Muscle of leg (tissue), 16 donors: ENCODE data around the gene SEC23B. TPM values are rescaled to one million over a fixed set of nuclear protein-coding genes. Genes with fewer than 3 reads are reported as not detected.

Experiments
- DNase-seq: peaks from one replicate; pipeline ENCODE4 v3.0.0; 2013
- H3K27ac ChIP-seq: one replicate; pipeline ENCODE4 v1.5.1; 2013; ENCODE audit warnings: mild to moderate bottlenecking, low read length, control low read depth
- H3K27me3 ChIP-seq: one replicate; pipeline ENCODE4 v1.6.1; 2013; ENCODE audit warnings: low read length; ENCODE audit not compliant: control insufficient read depth, insufficient read depth
- H3K36me3 ChIP-seq: one replicate; pipeline ENCODE4 v1.6.1; 2013; ENCODE audit warnings: low read length; ENCODE audit not compliant: control insufficient read depth, insufficient read depth
- H3K4me1 ChIP-seq: one replicate; pipeline ENCODE4 v1.6.1; 2013; ENCODE audit warnings: low read length; ENCODE audit not compliant: control insufficient read depth, insufficient read depth
- H3K4me3 ChIP-seq: one replicate; pipeline ENCODE4 v1.5.1; 2013; ENCODE audit warnings: low read length, control low read depth
- H3K9me3 ChIP-seq: replicated peaks from 2 replicates; pipeline ENCODE4 v1.6.1; 2013; ENCODE audit warnings: low read depth, low read length; ENCODE audit not compliant: control insufficient read depth
- WGBS: methylation state at CpG from one replicate; pipeline ENCODE4 v1.1.5; 2013; ENCODE audit warnings: missing lambda C conversion rate; ENCODE audit not compliant: insufficient coverage; 5-methylcytosine and 5-hydroxymethylcytosine counted together
- long read RNA-seq, 11 donors: transcript quantifications; one replicate each; lab custom pipeline, GENCODE V29; 2026
- polyA plus RNA-seq, 8 donors: library from polyadenylated mRNA; unstranded; fragments of 120-200 nt; gene quantifications; one replicate each; pipeline versions ENCODE4 v1.2.1 to v1.2.3, GENCODE V29; 2013; ENCODE audit warnings: inconsistent platforms in 1 of 8, low replicate concordance in 1 of 8; ENCODE audit not compliant: insufficient read length in 8 of 8, insufficient read depth in 1 of 8
- total RNA-seq: library from RNA; stranded (reverse); fragments of 120-200 nt; gene quantifications from one replicate; pipeline ENCODE4 v1.2.4, GENCODE V29; 2013

Gene SEC23B
- total RNA-seq (20.6 TPM), polyA plus RNA-seq (10 to 100 TPM; 17.1 to 27.0 (median 18.7) TPM)
- long read RNA-seq, donor 1, partial matches to known transcripts = 0 of 2 reads
- long read RNA-seq, donor 1, other reads (novel, unspliced or antisense) = 0 of 2 reads
- long read RNA-seq, donor 2 = 0 reads
- long read RNA-seq, donor 3, partial matches to known transcripts = 0 of 3 reads
- long read RNA-seq, donor 3, other reads (novel, unspliced or antisense) = 0 of 3 reads
- long read RNA-seq, donor 4, partial matches to known transcripts = 0 of 3 reads
- long read RNA-seq, donor 4, other reads (novel, unspliced or antisense) = 0 of 3 reads
- long read RNA-seq, donor 5, partial matches to known transcripts = 6 of 10 reads
- long read RNA-seq, donor 5, other reads (novel, unspliced or antisense) = 0 of 10 reads
- long read RNA-seq, donor 6, partial matches to known transcripts = 0 of 4 reads
- long read RNA-seq, donor 6, other reads (novel, unspliced or antisense) = 0 of 4 reads
- long read RNA-seq, donor 7 = 0 reads
- long read RNA-seq, donor 8 = 0 reads
- long read RNA-seq, donor 9 = 0 reads
- long read RNA-seq, donor 10, partial matches to known transcripts = 0 of 6 reads
- long read RNA-seq, donor 10, other reads (novel, unspliced or antisense) = 0 of 6 reads
- long read RNA-seq, donor 11, partial matches to known transcripts = 5 of 6 reads
- long read RNA-seq, donor 11, other reads (novel, unspliced or antisense) = 0 of 6 reads

DNA sequence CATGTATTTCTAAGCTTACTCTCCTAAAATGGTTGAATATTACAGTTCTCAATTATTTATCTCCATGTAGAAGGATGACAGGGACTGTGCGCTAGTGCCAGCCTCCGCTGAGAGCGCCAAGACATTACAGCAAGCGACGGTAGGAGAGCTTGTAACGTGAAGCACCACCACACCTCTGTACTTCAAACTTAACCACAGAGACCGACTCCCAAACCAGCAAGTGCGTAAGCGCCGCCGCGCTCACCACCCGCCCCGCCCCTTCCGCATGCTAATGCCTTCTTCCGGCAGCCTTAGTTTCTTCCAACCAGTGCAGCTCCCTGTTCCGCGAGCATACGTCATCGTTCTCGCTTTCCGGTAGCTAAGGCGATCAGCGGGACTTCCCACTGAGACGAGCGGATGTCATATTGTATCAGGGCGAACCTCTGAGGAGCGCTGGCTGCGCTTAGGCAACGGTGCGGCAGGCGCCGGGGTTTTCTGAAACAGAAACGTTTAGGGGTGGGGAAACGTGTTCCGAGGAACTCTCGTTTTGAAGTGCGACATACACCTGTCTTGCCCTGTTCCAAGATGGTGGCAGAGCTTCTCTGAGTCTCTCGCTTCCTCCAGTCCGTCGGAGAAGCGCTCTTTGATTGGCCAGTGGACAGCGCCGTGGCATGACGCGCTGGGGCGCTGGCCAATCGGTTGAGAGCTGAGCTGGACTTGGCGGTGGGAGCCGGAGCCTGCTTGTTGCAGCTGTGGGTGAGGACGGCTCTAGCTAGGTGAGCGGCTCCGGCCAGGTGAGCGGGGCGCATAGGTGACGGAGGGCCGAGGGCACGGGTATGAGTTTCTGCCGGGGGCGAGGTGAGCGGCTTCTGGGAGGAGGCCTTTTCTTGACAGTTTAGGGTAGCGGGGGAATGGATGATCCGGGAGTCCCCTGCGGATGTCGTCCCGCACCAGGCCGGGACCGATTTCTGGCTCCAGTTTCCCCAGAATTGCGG, at the start of gene SEC23B:
SEC23B (plus strand) TSS at position 723 of the 974 bp plus-strand sequence. CDS start 2,896 bp downstream, outside the sequence.
- Histone ChIP-seq H3K27ac (peak within 1 kb of the TSS; percentile 100), H3K4me1 (peaks cover 12% of the 10 kb centered on the region), H3K36me3 (peaks cover 13% of the 10 kb centered on the region), H3K27me3 (peaks cover 17% of the 10 kb centered on the region), H3K4me3 (peak within 1 kb of the TSS; percentile 80), H3K9me3 (no peaks in the 10 kb centered on the region)
- DNase-seq = peak; percentile 99
- under 1% methylated on average over 68 of the region's 69 CpGs for WGBS

- H3K27me3 ChIP-seq = no peaks in the 10 kb centered on the region
- DNase-seq = no peak
- H3K4me3 ChIP-seq = no peak overlapping the region
- no peak overlapping the region for H3K27ac ChIP-seq
- WGBS = 100% methylated on average over 1 of the region's 6 CpGs
- peaks cover 7% of the 10 kb centered on the region for H3K4me1 ChIP-seq
- no peaks in the 10 kb centered on the region for H3K9me3 ChIP-seq
- peaks cover 9% of the 10 kb centered on the region for H3K36me3 ChIP-seq
These were observed 42.1 kb upstream of the SEC23B start for GRCh38 chr20:18465536-18466200.

DNA sequence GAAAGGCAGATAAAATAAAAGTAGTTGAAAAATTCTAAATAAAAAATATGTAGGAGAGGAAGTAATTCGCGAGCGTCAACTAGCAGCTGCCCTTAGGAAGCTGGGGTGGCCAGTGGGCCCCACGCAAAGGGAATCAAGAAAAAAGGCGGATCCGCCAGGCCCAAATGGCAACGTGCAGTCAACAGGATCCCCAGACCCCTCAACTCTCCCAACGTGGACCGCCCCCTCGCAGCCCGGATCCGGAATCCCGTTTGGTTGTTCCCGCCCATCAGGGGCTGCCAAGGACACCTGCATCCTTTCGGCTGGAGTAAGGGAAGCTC, 41.2 kb upstream of the SEC23B start:
- 0% methylated on average over 8 of the region's 15 CpGs for WGBS
- Histone ChIP-seq H3K4me1 (peaks cover 7% of the 10 kb centered on the region), H3K4me3 (peak overlapping the region; percentile 96), H3K36me3 (peaks cover 16% of the 10 kb centered on the region), H3K27me3 (no peaks in the 10 kb centered on the region), H3K9me3 (no peaks in the 10 kb centered on the region), H3K27ac (peak overlapping the region; percentile 96)
- no peak for DNase-seq

- peaks cover 19% of the 10 kb centered on the region for H3K36me3 ChIP-seq
- DNase-seq = peak; percentile 98
- H3K27ac ChIP-seq = peak within 1 kb of the TSS; percentile 96
These were observed 40.6 kb upstream of the SEC23B start, which contains the start of the genes DZANK1 and POLR3F for GRCh38 chr20:18466894-18467730. Gene DZANK1 (minus strand): TSS chr20:18467030. CDS start chr20:18465358, 1,672 bp downstream. Gene POLR3F (plus strand): TSS chr20:18467390. CDS start chr20:18467507, 117 bp downstream.

DNA sequence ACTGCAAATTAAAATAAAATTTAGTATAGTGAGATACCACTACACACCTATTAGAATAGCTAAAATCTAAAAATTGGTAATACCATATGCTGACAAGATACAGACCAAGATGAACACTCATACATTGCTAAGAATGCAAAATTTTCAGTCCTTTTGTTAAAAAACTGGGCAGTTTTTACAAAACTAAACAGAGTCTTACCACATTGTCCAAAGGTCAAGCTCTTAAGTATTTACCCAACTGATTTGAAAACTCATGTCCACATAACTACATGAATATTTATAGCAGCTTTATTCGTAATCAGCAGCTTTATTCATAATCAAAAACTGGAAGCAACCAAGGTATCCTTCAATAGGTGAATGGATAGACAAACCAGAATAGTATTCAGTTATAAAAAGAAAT, 30.5 kb upstream of the SEC23B start:
- no peaks in the 10 kb centered on the region for H3K27me3 ChIP-seq
- no peak for DNase-seq
- H3K9me3 ChIP-seq = no peaks in the 10 kb centered on the region
- whole genome bisulfite sequencing = no CpG with 5 or more reads among the region's 1 CpG
- H3K4me1 ChIP-seq = no peaks in the 10 kb centered on the region
- H3K27ac ChIP-seq = no peak overlapping the region
- H3K36me3 ChIP-seq = peaks cover 39% of the 10 kb centered on the region
- no peak overlapping the region for H3K4me3 ChIP-seq

More at GRCh38 chr20:18466894-18467730, 40.6 kb upstream of the SEC23B start, which contains the start of the genes DZANK1 and POLR3F:
- H3K4me1 ChIP-seq = peaks cover 7% of the 10 kb centered on the region
- 0% methylated on average over 53 of the region's 57 CpGs for WGBS
- H3K27me3 ChIP-seq = no peaks in the 10 kb centered on the region
- H3K4me3 ChIP-seq = peak within 1 kb of the TSS; percentile 96
- H3K9me3 ChIP-seq = no peaks in the 10 kb centered on the region

DNA sequence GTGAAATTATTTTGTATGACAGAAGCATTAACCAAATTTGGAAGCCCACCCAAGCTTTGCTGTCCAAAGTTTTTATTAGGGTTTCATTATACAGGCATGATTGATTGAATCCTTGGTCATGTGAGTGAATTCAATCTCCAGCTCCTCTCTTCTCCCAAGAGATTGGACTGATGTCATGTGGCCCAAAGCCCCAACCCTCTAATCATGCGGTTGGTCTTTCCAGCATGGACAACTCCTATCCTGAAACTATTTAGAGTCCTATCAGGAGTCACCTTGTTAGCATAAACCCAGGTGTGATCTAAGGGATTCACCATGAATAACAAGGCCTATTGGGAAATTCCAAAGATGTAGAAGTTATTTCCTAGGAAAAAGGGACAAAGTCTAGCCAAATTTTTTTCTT, 29.9 kb upstream of the SEC23B start:
- DNase-seq = no peak
- Histone ChIP-seq H3K4me1 (no peaks in the 10 kb centered on the region), H3K36me3 (peaks cover 46% of the 10 kb centered on the region), H3K4me3 (no peak overlapping the region), H3K27me3 (no peaks in the 10 kb centered on the region), H3K9me3 (no peaks in the 10 kb centered on the region), H3K27ac (no peak overlapping the region)
- WGBS = no CpG with 5 or more reads among the region's 1 CpG

- Histone ChIP-seq H3K9me3 (no peaks in the 10 kb centered on the region), H3K36me3 (peaks cover 49% of the 10 kb centered on the region), H3K4me1 (no peaks in the 10 kb centered on the region), H3K27me3 (no peaks in the 10 kb centered on the region), H3K27ac (no peak overlapping the region), H3K4me3 (no peak overlapping the region)
- WGBS = no CpG with 5 or more reads among the region's 4 CpGs
- no peak for DNase-seq
These were observed 26.1 kb upstream of the SEC23B start for GRCh38 chr20:18481596-18481995.

- Histone ChIP-seq H3K9me3 (no peaks in the 10 kb centered on the region), H3K4me3 (no peak overlapping the region), H3K4me1 (no peaks in the 10 kb centered on the region), H3K27me3 (no peaks in the 10 kb centered on the region), H3K36me3 (peaks cover 36% of the 10 kb centered on the region), H3K27ac (no peak overlapping the region)
- no CpG with 5 or more reads among the region's 3 CpGs for WGBS
- no peak for DNase-seq
These were observed 19.4 kb upstream of the SEC23B start for GRCh38 chr20:18488301-18488700.
